Measurements from ENCODE around the gene TBX2.

DNA sequence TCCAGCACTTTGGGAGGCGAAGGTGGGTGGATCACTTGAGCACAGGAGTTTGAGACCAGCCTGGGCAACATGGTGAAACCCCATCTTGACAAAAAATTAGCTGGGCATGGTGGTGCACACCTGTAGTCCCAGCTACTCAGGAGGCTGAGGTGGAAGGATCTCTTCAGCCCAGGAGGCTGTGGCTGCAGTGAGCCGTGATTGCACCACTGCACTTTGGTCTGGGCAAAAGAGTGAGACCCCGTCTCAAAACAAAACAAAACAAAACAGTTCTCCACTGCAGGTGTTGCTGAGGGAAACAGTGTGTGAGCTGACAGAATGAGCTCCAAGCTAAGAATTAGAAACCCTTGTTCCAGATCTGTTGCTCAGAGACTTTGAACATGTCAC is 35.2 kb upstream of the TBX2 start:
- TF ChIP-seq POLR2A (IDR thresholded peaks at IDR 0.05) = no peak
- TF ChIP-seq EP300 (IDR thresholded peaks at IDR 0.05) = no peak
